T-helper 2 cell treated with Interferon-gamma antibody and Interleukin-4, amounts not matched to agents 100 ng/mL and 5 ng/mL, for 36 hours (primary cell): Measurements from ENCODE around the gene LRRC8A. TPM values are rescaled to one million over a fixed set of nuclear protein-coding genes. Genes with fewer than 3 reads are reported as not detected.
"Not testable (repeated sequence)": the region's sequence is repeated elsewhere in the genome, so short reads cannot be mapped to it uniquely, and the experiment has no call there.

ENCODE experiments used
- intact Hi-C: fragments of 100-400 bp; cut with micrococcal nuclease; formaldehyde crosslinking; loops from one replicate; pipeline ENCODE4 v1.15.1; 2023
- total RNA-seq: library from RNA; stranded (reverse); gene quantifications from 2 replicates; pipeline ENCODE4 v1.2.3, GENCODE V29; 2022

Gene LRRC8A
- 52.4 and 53.1 TPM in 2 replicates for total RNA-seq

- intact Hi-C loops: loop anchor here (1.0 to 5.0 kb wide), 10 partner anchors 20 to 425 kb away; partner anchors contain the start of genes CRAT, DOLK, IER5L and MIGA2
These were observed at the start of gene LRRC8A, which contains the start of gene KYAT1 for GRCh38 chr9:128881884-128882676. LRRC8A (plus strand) TSS chr9:128882133; CDS start chr9:128907165, 25,032 bp downstream. KYAT1 (minus strand) TSS chr9:128881950; CDS start chr9:128845405, 36,545 bp downstream.

GRCh38 chr9:128833696-128834095, 48.2 kb upstream of the LRRC8A start:
- intact Hi-C loops: no loop called here

GRCh38 chr9:128835246-128836210, 46.4 kb upstream of the LRRC8A start:
- intact Hi-C loops: no loop called here

GRCh38 chr9:128836509-128837145, 45.3 kb upstream of the LRRC8A start:
- intact Hi-C loops: no loop called here

GRCh38 chr9:128838338-128838737, 43.6 kb upstream of the LRRC8A start:
- intact Hi-C loops: no loop called here

- intact Hi-C loops: no loop called here
These were observed 41.4 kb upstream of the LRRC8A start for GRCh38 chr9:128840524-128840923.

GRCh38 chr9:128841694-128842492, 40.0 kb upstream of the LRRC8A start:
- intact Hi-C loops: no loop called here

GRCh38 chr9:128843171-128843570, 38.8 kb upstream of the LRRC8A start:
- intact Hi-C loops: not testable (repeated sequence)

GRCh38 chr9:128845186-128845931, 36.6 kb upstream of the LRRC8A start:
- intact Hi-C loops: no loop called here

- intact Hi-C loops: no loop called here
These were observed 35.3 kb upstream of the LRRC8A start for GRCh38 chr9:128846680-128847030.

GRCh38 chr9:128847803-128848202, 34.1 kb upstream of the LRRC8A start:
- intact Hi-C loops: no loop called here

- intact Hi-C loops: not testable (repeated sequence)
These were observed 30.9 kb upstream of the LRRC8A start for GRCh38 chr9:128851024-128851423.

GRCh38 chr9:128851779-128852600, 29.9 kb upstream of the LRRC8A start:
- intact Hi-C loops: not testable (repeated sequence)

GRCh38 chr9:128852646-128853045, 29.3 kb upstream of the LRRC8A start:
- intact Hi-C loops: not testable (repeated sequence)

- intact Hi-C loops: not testable (repeated sequence)
These were observed 27.5 kb upstream of the LRRC8A start for GRCh38 chr9:128854454-128854853.

GRCh38 chr9:128858476-128858875, 23.5 kb upstream of the LRRC8A start:
- intact Hi-C loops: not testable (repeated sequence)

- intact Hi-C loops: loop anchor here (5.0 kb wide), 1 partner anchor 86 kb away; the partner anchor contains the start of genes DOLK and NUP188
These were observed 21.0 kb upstream of the LRRC8A start for GRCh38 chr9:128860937-128861336.

- intact Hi-C loops: loop anchor here (5.0 kb wide), 1 partner anchor 86 kb away; the partner anchor contains the start of genes DOLK and NUP188
These were observed 20.4 kb upstream of the LRRC8A start for GRCh38 chr9:128861501-128861900.

- intact Hi-C loops: loop anchor here (5.0 kb wide), 1 partner anchor 85 kb away; the partner anchor contains the start of genes DOLK and NUP188
These were observed 19.5 kb upstream of the LRRC8A start for GRCh38 chr9:128862401-128862851.
